HepG2 (cell line): Measurements from ENCODE around the gene MCAM. TPM values are rescaled to one million over a fixed set of nuclear protein-coding genes. Genes with fewer than 3 reads are reported as not detected.

Experiments
- AHR ChIP-seq: IDR thresholded peaks from 2 replicates; pipeline ENCODE4 v1.6.1; 2018; ENCODE audit warnings: missing genetic modification reagents, missing compliant biosample characterization
- AKAP8 ChIP-seq: sonication (generic); formaldehyde crosslinking; IDR thresholded peaks from 2 replicates; pipeline ENCODE4 v1.5.1; 2020; ENCODE audit warnings: mild to moderate bottlenecking, missing genetic modification reagents
- ASH2L ChIP-seq: fragments of 300-600, 200-600 bp; sonication (generic); IDR thresholded peaks from 2 replicates; pipeline ENCODE4 v1.7.0; 2017; ENCODE audit warnings: low read depth, mild to moderate bottlenecking, moderate library complexity, mixed read lengths, low read length; ENCODE audit not compliant: insufficient read length
- BCL6 ChIP-seq: IDR thresholded peaks from 2 replicates; pipeline ENCODE4 v1.6.1; 2016; ENCODE audit warnings: missing genetic modification reagents, missing compliant biosample characterization
- CBX5 ChIP-seq: sonication (generic); formaldehyde crosslinking; IDR thresholded peaks from 2 replicates; pipeline ENCODE4 v1.4.0; 2020; ENCODE audit warnings: missing genetic modification reagents, borderline replicate concordance
- ERF ChIP-seq: IDR thresholded peaks from 2 replicates; pipeline ENCODE4 v1.6.1; 2018; ENCODE audit warnings: missing biosample characterization, missing genetic modification reagents
- KDM2A ChIP-seq: sonication (generic); formaldehyde crosslinking; IDR thresholded peaks from 2 replicates; pipeline ENCODE4 v1.4.0; 2020; ENCODE audit warnings: low read depth, missing genetic modification reagents, borderline replicate concordance
- KMT2B ChIP-seq: IDR thresholded peaks from 2 replicates; pipeline ENCODE4 v1.6.1; 2016; ENCODE audit warnings: missing genetic modification reagents, missing compliant biosample characterization
- PTBP1 ChIP-seq: fragments of 200-400 bp; formaldehyde crosslinking; IDR thresholded peaks from 2 replicates; pipeline ENCODE4 v1.6.1; 2018; ENCODE audit warnings: low read length, low read depth; ENCODE audit not compliant: poor library complexity, severe bottlenecking
- RAD21 ChIP-seq: fragments of 450-650 bp; formaldehyde crosslinking; IDR thresholded peaks from 2 replicates; pipeline ENCODE4 v1.5.0; 2020; ENCODE audit warnings: mild to moderate bottlenecking
- RBM22 ChIP-seq: fragments of 200-400 bp; formaldehyde crosslinking; optimal IDR thresholded peaks from 2 replicates; pipeline ENCODE3; 2017; ENCODE audit warnings: mild to moderate bottlenecking, low read length, moderate library complexity
- SAP130 ChIP-seq: IDR thresholded peaks from 2 replicates; pipeline ENCODE4 v1.6.1; 2016; ENCODE audit warnings: low read depth
- STAG1 ChIP-seq: sonication (generic); formaldehyde crosslinking; IDR thresholded peaks from 2 replicates; pipeline ENCODE4 v1.4.0; 2020; ENCODE audit warnings: missing genetic modification reagents
- U2AF1 ChIP-seq: fragments of 200-400 bp; formaldehyde crosslinking; optimal IDR thresholded peaks from 2 replicates; pipeline ENCODE3; 2017; ENCODE audit warnings: mild to moderate bottlenecking, low read depth, low read length
- XRCC5 ChIP-seq: fragments of 200-400 bp; formaldehyde crosslinking; optimal IDR thresholded peaks from 2 replicates; pipeline ENCODE3; 2017; ENCODE audit warnings: mild to moderate bottlenecking, low read length
- ZMYM2 ChIP-seq: sonication (generic); formaldehyde crosslinking; IDR thresholded peaks from 2 replicates; pipeline ENCODE4 v1.8.0; 2022; ENCODE audit warnings: mild to moderate bottlenecking, missing genetic modification reagents
- ZNF317 ChIP-seq: sonication (generic); formaldehyde crosslinking; IDR thresholded peaks from 2 replicates; pipeline ENCODE4 v1.5.0; 2020; ENCODE audit warnings: mild to moderate bottlenecking, missing genetic modification reagents
- ZNF646 ChIP-seq: sonication (generic); formaldehyde crosslinking; IDR thresholded peaks from 2 replicates; pipeline ENCODE4 v1.9.0; 2021; ENCODE audit warnings: mild to moderate bottlenecking, missing genetic modification reagents
- ZNF687 ChIP-seq: sonication (generic); formaldehyde crosslinking; IDR thresholded peaks from 2 replicates; pipeline ENCODE4 v1.5.1; 2020; ENCODE audit warnings: mild to moderate bottlenecking, missing genetic modification reagents, moderate library complexity
- ZNF7 ChIP-seq: IDR thresholded peaks from 2 replicates; pipeline ENCODE4 v1.6.1; 2016; ENCODE audit warnings: missing biosample characterization, missing genetic modification reagents
- polyA plus RNA-seq, 8 experiments: library from polyadenylated mRNA; depleted of rRNA in 3 of 8; stranded (reverse) in 7 of 8; unstranded in 1 of 8; fragments of >200 nt; fragmentation: Illumina TruSeq in 4 of 8; extraction: Trizol in 4 of 8; gene quantifications; 2 replicates each; pipeline versions ENCODE4 v1.2.1 to v1.2.3, GENCODE V29; 2011 to 2016; ENCODE audit warnings: low read depth in 4 of 8, missing spikeins in 1 of 8, mixed read lengths in 1 of 8; ENCODE audit not compliant: insufficient read depth in 1 of 8
- total RNA-seq, 5 experiments: library from RNA; depleted of rRNA; stranded (reverse); fragments of >200 nt; fragmentation: Illumina TruSeq; extraction: Trizol; gene quantifications; 2 replicates each; pipeline ENCODE4 v1.2.3, GENCODE V29; 2016; ENCODE audit warnings: low read depth in 1 of 5

MCAM gene
- total and polyA plus RNA-seq, 2 of the 13 experiments (the other 11 are each of a cell fraction or from before 2014, with no cell fraction given), result 12.1 to 15.2 TPM

GRCh38 chr11:119338318-119338890 is 21.5 kb upstream of the MCAM start (continued):
- TF ChIP-seq ZNF317 (CRISPR knock-in tag) (peak; percentile 28; the same call in 1 of the 2 replicates), ZMYM2 (CRISPR knock-in tag) (no peak), AHR (CRISPR knock-in tag) (no peak), ZNF646 (CRISPR knock-in tag) (no peak), XRCC5 (peak; percentile 85), ZNF7 (CRISPR knock-in tag) (no peak), KDM2A (CRISPR knock-in tag) (peak; percentile 54; the same call in 1 of the 2 replicates), ASH2L (peak; percentile 30), STAG1 (CRISPR knock-in tag) (peak; percentile 52), BCL6 (0 out of 2 replicates have a peak, but pooled peaks have one; percentile 17), CBX5 (CRISPR knock-in tag) (no peak), ZNF687 (CRISPR knock-in tag) (0 out of 2 replicates have a peak, but pooled peaks have one; percentile 9), KMT2B (CRISPR knock-in tag) (no peak), AKAP8 (CRISPR knock-in tag) (no peak), SAP130 (CRISPR knock-in tag) (peak; percentile 17; the same call in 1 of the 2 replicates), RAD21 (0 out of 2 replicates have a peak, but pooled peaks have one; percentile 50), U2AF1 (peak; percentile 35), ERF (peak; percentile 33; the same call in 1 of the 2 replicates), RBM22 (peak; percentile 42), PTBP1 (no peak)
